ENCODE data around the gene WNK2. TPM values are rescaled to one million over a fixed set of nuclear protein-coding genes. Genes with fewer than 3 reads are reported as not detected.
A peak's percentile ranks its signal among the peaks of the same experiment; 100 is the strongest.

WNK2 gene
- total and polyA plus RNA-seq, 4 donors = 0.13 to 3.7 (median 2.9) TPM

DNA sequence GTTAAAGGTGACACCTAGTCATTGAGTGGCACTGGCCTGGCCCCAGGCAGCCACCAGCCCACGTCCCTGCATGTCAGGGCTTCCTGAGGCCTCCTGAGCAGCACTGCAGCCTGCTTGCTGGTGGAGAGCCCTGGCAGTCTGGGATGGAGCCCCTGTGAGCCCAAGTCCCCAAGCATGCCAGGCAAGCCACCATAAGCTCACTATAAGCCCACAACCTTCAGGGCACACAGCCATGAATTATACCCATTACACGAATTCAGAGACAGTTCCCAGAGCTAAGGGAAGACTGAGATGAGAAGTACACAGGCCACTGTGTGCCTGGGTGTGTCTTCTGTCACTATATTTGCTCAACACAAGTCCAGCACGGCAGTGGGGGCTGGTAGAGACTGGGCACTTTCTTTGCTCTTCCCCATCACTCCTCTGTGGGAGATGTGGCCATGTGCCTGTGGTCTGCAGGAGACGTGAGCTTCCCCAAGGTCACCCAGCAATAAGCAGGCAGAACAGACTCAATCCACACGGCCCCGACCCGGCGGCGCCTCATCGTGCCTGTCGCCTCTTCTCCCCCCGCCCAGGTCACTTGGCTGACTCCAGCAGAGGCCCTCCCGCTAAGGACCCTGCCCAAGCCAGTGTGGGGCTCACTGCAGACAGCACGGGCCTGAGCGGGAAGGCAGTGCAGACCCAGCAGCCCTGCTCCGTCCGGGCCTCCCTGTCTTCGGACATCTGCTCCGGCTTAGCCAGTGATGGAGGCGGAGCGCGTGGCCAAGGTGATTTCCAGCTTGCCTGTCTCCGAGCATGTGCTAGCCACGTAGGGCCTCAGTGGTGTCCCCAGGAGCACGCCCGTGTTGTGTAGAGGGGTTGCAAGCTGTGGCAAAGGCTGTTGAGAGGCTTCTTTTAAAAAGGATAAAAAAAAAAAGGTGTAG, 114.8 kb downstream of the WNK2 start:
- DNase-seq (no peak), ATAC-seq (ENCODE audit: low FRiP score) (no peak)
- no peak overlapping the region for H3K27ac ChIP-seq (ENCODE audit: low read depth in 1 of 2, low read length in 2 of 2)
- H3K4me3 ChIP-seq (ENCODE audit: low read length in 2 of 2) = no peak overlapping the region
- 88 to 89% methylated on average over 26 of the region's 26 CpGs for WGBS, 2 donors
- no peaks in the 10 kb centered on the region for H3K9me3 ChIP-seq (ENCODE audit: control insufficient read depth, low read length)
- intact Hi-C loops (cut with DNase I) = no loop called here
- no peaks in the 10 kb centered on the region for H3K4me1 ChIP-seq (ENCODE audit: control insufficient read depth in 1 of 2, insufficient read depth in 2 of 2, low read length in 2 of 2)
- H3K36me3 ChIP-seq (ENCODE audit: control insufficient read depth in 1 of 2, insufficient read depth in 2 of 2, low read length in 1 of 2) = no peaks in the 10 kb centered on the region
- no peaks in the 10 kb centered on the region for H3K27me3 ChIP-seq (ENCODE audit: control insufficient read depth in 1 of 2, insufficient read depth in 2 of 2, low read length in 1 of 2)

DNA sequence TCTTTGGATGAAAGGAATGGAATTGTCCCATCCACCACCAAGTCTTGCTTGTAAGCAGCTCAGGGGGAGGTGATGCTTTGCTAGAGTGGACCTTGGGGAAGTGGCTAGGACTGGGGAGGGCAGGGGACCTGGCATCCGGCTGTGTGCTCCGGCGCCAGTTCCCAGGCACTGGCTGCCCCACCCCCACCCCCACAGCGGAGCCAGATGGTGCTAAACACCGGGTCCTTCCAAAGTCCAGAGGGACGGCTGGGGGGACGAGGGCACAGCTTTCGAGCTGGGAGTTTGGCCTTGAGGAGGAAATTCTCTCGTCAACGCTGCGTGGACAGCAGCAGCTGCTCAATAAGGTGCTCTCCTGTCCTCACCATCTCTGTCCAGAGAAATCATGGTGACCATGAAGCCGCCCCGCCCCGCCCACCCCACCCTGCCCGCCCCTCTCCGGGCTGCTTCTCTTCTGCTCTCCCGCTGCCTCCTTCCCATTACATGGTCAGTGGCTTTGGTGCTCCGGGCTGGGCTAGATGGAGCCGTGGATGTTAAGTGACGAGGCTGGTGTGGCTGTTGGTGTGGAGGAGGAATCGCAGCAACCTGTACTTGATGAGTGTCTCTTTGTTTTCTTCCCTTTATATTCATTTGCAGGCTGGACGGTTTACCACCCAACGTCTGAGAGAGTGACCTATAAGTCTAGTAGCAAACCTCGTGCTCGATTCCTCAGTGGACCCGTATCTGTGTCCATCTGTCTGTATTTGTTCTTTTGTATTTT, 115.7 kb downstream of the WNK2 start:
- Histone ChIP-seq H3K9me3 (ENCODE audit: control insufficient read depth, low read length) (no peaks in the 10 kb centered on the region), H3K27me3 (ENCODE audit: control insufficient read depth in 1 of 2, insufficient read depth in 2 of 2, low read length in 1 of 2) (no peaks in the 10 kb centered on the region), H3K4me1 (ENCODE audit: control insufficient read depth in 1 of 2, insufficient read depth in 2 of 2, low read length in 2 of 2) (no peaks in the 10 kb centered on the region), H3K4me3 (ENCODE audit: low read length in 2 of 2) (no peak overlapping the region), H3K36me3 (ENCODE audit: control insufficient read depth in 1 of 2, insufficient read depth in 2 of 2, low read length in 1 of 2) (no peaks in the 10 kb centered on the region), H3K27ac (ENCODE audit: low read depth in 1 of 2, low read length in 2 of 2) (no peak overlapping the region)
- intact Hi-C loops (cut with DNase I) = loop anchor here (10.0 kb wide), 1 partner anchor 295 kb away; no protein-coding TSS in a partner anchor
- DNase-seq (no peak), ATAC-seq (ENCODE audit: low FRiP score) (no peak)
- WGBS, 2 donors = 80 to 84% methylated on average over 26 of the region's 26 CpGs

GRCh38 chr9:93300175-93300572, 116.2 kb downstream of the WNK2 start:
- Histone ChIP-seq H3K27me3 (ENCODE audit: control insufficient read depth in 1 of 2, insufficient read depth in 2 of 2, low read length in 1 of 2) (no peaks in the 10 kb centered on the region), H3K4me1 (ENCODE audit: control insufficient read depth in 1 of 2, insufficient read depth in 2 of 2, low read length in 2 of 2) (no peaks in the 10 kb centered on the region), H3K36me3 (ENCODE audit: control insufficient read depth in 1 of 2, insufficient read depth in 2 of 2, low read length in 1 of 2) (no peaks in the 10 kb centered on the region), H3K4me3 (ENCODE audit: low read length in 2 of 2) (no peak overlapping the region), H3K27ac (ENCODE audit: low read depth in 1 of 2, low read length in 2 of 2) (no peak overlapping the region), H3K9me3 (ENCODE audit: control insufficient read depth, low read length) (no peaks in the 10 kb centered on the region)
- intact Hi-C loops (cut with DNase I) = loop anchor here (10.0 kb wide), 1 partner anchor 295 kb away; no protein-coding TSS in a partner anchor
- DNase-seq (peak; percentile 31 to 59), ATAC-seq (ENCODE audit: low FRiP score) (no peak)
- 91 to 94% methylated on average over 14 of the region's 14 CpGs for WGBS, 2 donors

DNA sequence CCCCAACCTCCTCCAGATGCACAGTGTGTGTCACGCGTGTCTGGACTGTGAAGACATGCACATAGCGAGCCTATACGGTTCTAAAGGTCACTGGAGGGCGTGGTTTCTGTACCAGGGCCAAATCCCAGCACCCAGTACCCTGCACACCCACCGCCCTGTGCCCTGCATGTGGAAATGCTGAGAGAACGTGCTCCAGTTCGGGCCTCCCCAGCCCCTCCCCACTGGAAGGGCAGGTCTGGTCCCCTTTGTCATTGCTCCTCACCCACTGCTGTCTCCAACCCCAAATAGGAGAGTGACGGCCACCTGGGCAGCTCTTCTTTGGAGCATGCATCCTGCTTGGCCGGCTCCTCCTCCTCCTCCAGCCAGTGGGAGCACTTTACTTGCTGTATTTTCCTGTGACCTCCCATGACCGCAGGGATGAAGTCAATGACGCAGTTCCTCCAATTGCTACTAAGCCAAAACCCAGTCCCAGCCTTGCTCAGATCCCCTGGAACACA, 116.7 kb downstream of the WNK2 start:
- H3K4me3 ChIP-seq (ENCODE audit: low read length in 2 of 2) = no peak overlapping the region
- ATAC-seq (ENCODE audit: low FRiP score) = no peak
- DNase-seq = peak; percentile 25 to 38
- H3K27ac ChIP-seq (ENCODE audit: low read depth in 1 of 2, low read length in 2 of 2) = no peak overlapping the region
- no peaks in the 10 kb centered on the region for H3K36me3 ChIP-seq (ENCODE audit: control insufficient read depth in 1 of 2, insufficient read depth in 2 of 2, low read length in 1 of 2)
- no peaks in the 10 kb centered on the region for H3K9me3 ChIP-seq (ENCODE audit: control insufficient read depth, low read length)
- intact Hi-C loops (cut with DNase I) = loop anchor here (10.0 kb wide), 1 partner anchor 296 kb away; no protein-coding TSS in a partner anchor
- no peaks in the 10 kb centered on the region for H3K4me1 ChIP-seq (ENCODE audit: control insufficient read depth in 1 of 2, insufficient read depth in 2 of 2, low read length in 2 of 2)
- no peaks in the 10 kb centered on the region for H3K27me3 ChIP-seq (ENCODE audit: control insufficient read depth in 1 of 2, insufficient read depth in 2 of 2, low read length in 1 of 2)
- 85 to 86% methylated on average over 12 of the region's 12 CpGs for WGBS, 2 donors

- ATAC-seq (ENCODE audit: low FRiP score) (no peak), DNase-seq (peak; percentile 40 to 42)
- Histone ChIP-seq H3K27me3 (ENCODE audit: control insufficient read depth in 1 of 2, insufficient read depth in 2 of 2, low read length in 1 of 2) (no peaks in the 10 kb centered on the region), H3K36me3 (ENCODE audit: control insufficient read depth in 1 of 2, insufficient read depth in 2 of 2, low read length in 1 of 2) (no peaks in the 10 kb centered on the region), H3K4me1 (ENCODE audit: control insufficient read depth in 1 of 2, insufficient read depth in 2 of 2, low read length in 2 of 2) (no peaks in the 10 kb centered on the region), H3K4me3 (ENCODE audit: low read length in 2 of 2) (no peak overlapping the region), H3K9me3 (ENCODE audit: control insufficient read depth, low read length) (no peaks in the 10 kb centered on the region), H3K27ac (ENCODE audit: low read depth in 1 of 2, low read length in 2 of 2) (no peak overlapping the region)
- intact Hi-C loops (cut with DNase I) = loop anchor here (10.0 kb wide), 1 partner anchor 297 kb away; no protein-coding TSS in a partner anchor
- WGBS, 2 donors = 94 to 96% methylated on average over 17 of the region's 17 CpGs
Measured at GRCh38 chr9:93301291-93301811, 117.4 kb downstream of the WNK2 start.

DNA sequence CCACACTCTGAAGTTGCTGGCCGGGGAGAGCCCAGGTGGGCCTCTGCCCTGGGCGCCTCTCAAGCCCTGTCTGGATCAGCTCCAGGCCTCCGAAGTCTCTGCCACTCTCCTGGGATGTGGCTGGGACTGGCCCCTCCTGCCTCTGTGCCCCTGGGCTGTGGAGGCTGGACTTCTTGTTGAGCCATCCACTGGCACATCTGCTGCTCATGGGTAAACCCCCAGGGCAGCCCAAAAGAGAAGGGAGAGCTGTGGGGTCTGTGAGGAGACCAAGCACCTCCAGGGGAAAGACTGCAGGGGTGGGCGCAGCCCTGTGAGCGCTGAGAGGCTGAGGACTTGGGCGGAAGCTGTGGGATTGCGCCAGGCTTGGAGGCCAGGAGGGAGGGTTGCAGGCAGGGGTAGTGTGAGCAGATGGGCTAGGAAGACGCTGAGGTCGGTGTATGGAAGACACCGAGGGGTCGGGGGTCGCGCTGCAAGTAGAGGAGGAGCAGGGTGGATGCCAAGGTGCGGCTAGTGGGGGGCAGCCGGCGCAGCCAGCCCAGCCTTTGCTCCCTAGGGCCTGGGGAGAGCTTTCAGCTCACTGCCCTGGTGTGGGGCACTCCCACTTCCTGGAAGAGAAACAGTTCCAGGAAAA, 118.1 kb downstream of the WNK2 start:
- intact Hi-C loops (cut with DNase I) = loop anchor here (2.0 to 10.0 kb wide), 2 partner anchors 141 to 297 kb away; no protein-coding TSS in a partner anchor
- 90 to 94% methylated on average over 16 of the region's 16 CpGs for WGBS, 2 donors
- Histone ChIP-seq H3K36me3 (ENCODE audit: control insufficient read depth in 1 of 2, insufficient read depth in 2 of 2, low read length in 1 of 2) (no peaks in the 10 kb centered on the region), H3K27ac (ENCODE audit: low read depth in 1 of 2, low read length in 2 of 2) (no peak overlapping the region), H3K9me3 (ENCODE audit: control insufficient read depth, low read length) (no peaks in the 10 kb centered on the region), H3K4me1 (ENCODE audit: control insufficient read depth in 1 of 2, insufficient read depth in 2 of 2, low read length in 2 of 2) (no peaks in the 10 kb centered on the region), H3K27me3 (ENCODE audit: control insufficient read depth in 1 of 2, insufficient read depth in 2 of 2, low read length in 1 of 2) (no peaks in the 10 kb centered on the region), H3K4me3 (ENCODE audit: low read length in 2 of 2) (no peak overlapping the region)
- DNase-seq (peak; percentile 26 to 71), ATAC-seq (ENCODE audit: low FRiP score) (no peak)

- ATAC-seq (ENCODE audit: low FRiP score) (no peak), DNase-seq (peak; percentile 72 to 76)
- Histone ChIP-seq H3K36me3 (ENCODE audit: control insufficient read depth in 1 of 2, insufficient read depth in 2 of 2, low read length in 1 of 2) (no peaks in the 10 kb centered on the region), H3K27ac (ENCODE audit: low read depth in 1 of 2, low read length in 2 of 2) (no peak overlapping the region), H3K27me3 (ENCODE audit: control insufficient read depth in 1 of 2, insufficient read depth in 2 of 2, low read length in 1 of 2) (no peaks in the 10 kb centered on the region), H3K4me3 (ENCODE audit: low read length in 2 of 2) (no peak overlapping the region), H3K9me3 (ENCODE audit: control insufficient read depth, low read length) (no peaks in the 10 kb centered on the region), H3K4me1 (ENCODE audit: control insufficient read depth in 1 of 2, insufficient read depth in 2 of 2, low read length in 2 of 2) (no peaks in the 10 kb centered on the region)
- intact Hi-C loops (cut with DNase I) = loop anchor here (2.0 to 10.0 kb wide), 2 partner anchors 142 to 298 kb away; no protein-coding TSS in a partner anchor
- 88 to 92% methylated on average over 6 of the region's 6 CpGs for WGBS, 2 donors
Measured at GRCh38 chr9:93302586-93303257, 118.8 kb downstream of the WNK2 start.
